GM19467 (cell line): Measurements from ENCODE around the gene CFAP47.
"Not testable (repeated sequence)": the region's sequence is repeated elsewhere in the genome, so short reads cannot be mapped to it uniquely, and the experiment has no call there.

Experiments
- ATAC-seq: cut with Tn5 transposase; IDR thresholded peaks from one replicate; pipeline ENCODE4 v1.9.1; 2021; ENCODE audit warnings: mild to moderate bottlenecking, moderate library complexity; ENCODE audit not compliant: unreplicated experiment

The CFAP47 gene

DNA sequence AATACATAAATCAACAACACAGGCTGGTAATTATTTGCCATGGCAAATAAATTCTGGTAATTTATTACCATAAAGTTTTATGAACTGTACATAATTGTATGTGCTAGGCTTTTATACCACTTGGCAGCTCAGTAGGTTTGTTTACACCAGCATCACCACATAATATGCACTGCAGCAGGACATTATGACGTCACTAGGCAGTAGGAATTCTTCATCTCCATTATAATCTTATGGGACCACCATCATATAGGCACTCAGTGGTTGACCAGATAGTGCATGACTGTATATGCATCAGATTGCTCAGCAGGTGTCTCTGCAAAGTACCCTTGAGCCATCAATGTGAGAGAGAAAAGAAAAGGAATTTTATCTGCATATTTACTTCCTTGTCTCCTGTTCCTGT is 295.4 kb downstream of the CFAP47 start:
- ATAC-seq = no peak

- no peak for ATAC-seq
Measured at GRCh38 chrX:36218801-36219200, 299.3 kb downstream of the CFAP47 start.

DNA sequence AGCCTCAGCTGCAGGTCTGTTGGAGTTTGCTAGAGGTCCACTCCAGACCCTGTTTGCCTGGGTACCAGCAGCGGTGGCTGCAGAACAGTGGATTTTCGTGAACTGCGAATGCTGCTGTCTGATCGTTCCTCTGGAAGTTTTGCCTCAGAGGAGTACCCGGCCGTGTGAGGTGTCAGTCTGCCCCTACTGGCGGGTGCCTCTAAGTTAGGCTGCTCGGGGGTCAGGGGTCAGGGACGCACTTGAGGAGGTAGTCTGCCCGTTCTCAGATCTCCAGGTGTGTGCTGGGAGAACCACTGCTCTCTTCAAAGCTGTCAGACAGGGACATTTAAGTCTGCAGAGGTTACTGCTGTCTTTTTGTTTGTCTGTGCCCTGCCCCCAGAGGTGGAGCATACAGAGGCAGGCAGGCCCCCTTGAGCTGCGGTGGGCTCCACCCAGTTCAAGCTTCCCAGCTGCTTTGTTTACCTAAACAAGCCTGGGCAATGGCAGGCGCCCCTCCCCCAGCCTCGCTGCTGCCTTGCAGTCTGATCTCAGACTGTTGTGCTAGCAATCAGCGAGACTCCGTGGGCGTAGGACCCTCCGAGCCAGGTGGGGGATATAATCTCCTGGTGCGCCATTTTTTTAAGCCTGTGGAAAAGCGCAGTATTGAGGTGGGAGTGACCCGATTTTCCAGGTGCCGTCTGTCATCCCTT is 315.4 kb downstream of the CFAP47 start:
- not testable (repeated sequence) for ATAC-seq

GRCh38 chrX:36241397-36241796 is 321.9 kb downstream of the CFAP47 start:
- no peak for ATAC-seq

DNA sequence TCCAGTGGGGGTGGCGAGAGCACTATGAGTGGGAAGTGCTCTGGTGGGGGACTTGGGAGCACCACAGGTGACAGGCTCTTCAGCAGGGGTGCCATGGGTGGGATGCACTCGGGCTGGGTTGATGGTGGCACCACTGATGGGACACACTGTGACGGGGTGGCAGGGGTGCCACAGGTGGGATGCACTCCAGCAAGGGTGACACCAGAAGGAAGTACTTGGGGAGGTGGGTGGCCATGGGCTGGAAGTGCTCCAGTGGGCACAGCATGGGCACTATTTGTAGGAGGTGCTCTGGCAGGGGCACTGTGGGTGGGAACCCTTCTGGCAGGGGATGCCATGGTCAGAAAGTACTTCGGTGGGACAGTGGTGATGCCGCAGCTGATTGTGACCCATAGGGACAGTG is 346.6 kb downstream of the CFAP47 start:
- no peak for ATAC-seq

GRCh38 chrX:36310136-36310535 is 390.6 kb downstream of the CFAP47 start:
- no peak for ATAC-seq

GRCh38 chrX:36314303-36314702 is 394.8 kb downstream of the CFAP47 start:
- ATAC-seq = no peak

GRCh38 chrX:36334572-36334971 is 415.0 kb downstream of the CFAP47 start:
- ATAC-seq = no peak

DNA sequence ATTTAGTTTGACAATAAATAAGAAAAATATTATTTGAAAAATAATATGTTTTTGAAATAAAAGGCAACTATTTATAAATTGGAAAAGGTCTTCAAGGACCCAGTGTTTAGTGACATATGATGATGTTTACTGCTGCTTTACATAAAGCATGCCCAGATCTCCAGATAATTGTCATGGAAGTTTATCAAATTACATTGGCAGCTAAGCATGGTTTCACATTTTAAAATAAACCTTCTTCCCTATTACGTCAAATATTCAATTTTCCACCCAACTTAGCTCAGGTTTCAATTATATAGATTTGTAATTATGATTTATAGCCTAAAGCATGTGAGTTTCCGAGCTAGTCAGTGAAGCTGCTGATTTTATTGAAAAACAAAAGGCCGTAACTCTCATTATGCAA is 417.2 kb downstream of the CFAP47 start:
- ATAC-seq = no peak

- ATAC-seq = no peak
Measured at GRCh38 chrX:36344301-36344700, 424.8 kb downstream of the CFAP47 start.

- no peak for ATAC-seq
Measured at GRCh38 chrX:36348509-36348908, 429.0 kb downstream of the CFAP47 start.

DNA sequence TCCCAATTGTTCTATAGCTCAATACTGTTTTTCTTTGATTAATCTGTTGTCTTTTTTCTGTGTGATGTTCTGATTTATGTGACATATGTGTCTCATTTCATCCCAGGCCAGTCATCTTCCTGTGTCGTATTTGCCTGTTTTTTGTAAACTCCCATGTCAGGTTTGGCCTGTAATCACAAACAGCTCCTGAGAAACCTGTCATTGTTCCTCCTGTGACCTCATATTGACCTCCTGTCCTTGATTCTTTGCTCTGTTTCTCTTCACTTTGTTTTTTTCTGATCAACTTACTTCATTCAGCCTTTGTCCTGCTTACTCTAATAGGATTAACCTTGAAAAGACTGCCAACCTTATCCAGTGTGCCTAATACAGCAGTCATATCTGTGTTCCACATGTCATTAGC is 438.3 kb downstream of the CFAP47 start:
- no peak for ATAC-seq

GRCh38 chrX:36364262-36364661 is 444.7 kb downstream of the CFAP47 start:
- no peak for ATAC-seq

- ATAC-seq = no peak
Measured at GRCh38 chrX:36383495-36383894, 464.0 kb downstream of the CFAP47 start.

DNA sequence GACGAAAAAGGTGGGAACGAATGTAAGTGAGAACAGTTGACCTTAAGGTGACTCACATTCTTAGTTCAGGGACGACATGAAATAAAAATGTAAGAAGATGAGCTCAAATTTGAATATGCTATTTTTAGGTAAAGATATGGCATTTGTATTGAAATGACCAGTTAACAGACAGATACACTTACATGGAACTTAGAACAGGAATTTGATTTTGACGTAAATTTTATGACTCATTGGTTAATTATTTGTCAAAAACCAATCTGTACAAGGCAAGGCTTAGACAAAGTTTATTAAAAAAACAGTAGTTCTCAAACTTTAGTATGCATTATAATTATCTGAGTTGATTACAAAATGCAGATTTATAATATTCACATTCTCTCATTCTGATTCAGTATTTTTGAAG is 469.4 kb downstream of the CFAP47 start:
- ATAC-seq = no peak

GRCh38 chrX:36401774-36402173 is 482.2 kb downstream of the CFAP47 start:
- ATAC-seq = no peak

- ATAC-seq = no peak
Measured at GRCh38 chrX:36407836-36408235, 488.3 kb downstream of the CFAP47 start.

DNA sequence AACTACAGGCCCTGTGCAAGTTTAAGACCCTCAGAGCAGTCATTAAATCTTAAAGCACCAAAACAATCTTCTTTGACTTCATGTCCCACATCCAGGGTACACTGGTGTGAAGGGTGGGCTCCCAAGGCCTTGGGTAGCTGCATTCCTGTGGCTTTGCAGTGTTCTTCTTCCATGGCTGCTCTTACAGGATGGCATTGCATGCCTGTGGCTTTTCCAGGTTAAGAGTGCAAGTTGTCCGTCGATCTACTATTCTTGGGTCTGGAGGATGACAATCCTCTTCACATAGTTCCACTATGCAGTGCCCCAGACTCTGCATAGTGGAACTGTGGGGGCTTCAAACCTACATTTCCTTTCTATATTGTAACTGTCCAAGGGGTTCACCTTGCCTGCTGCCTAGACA is 494.5 kb downstream of the CFAP47 start:
- ATAC-seq = no peak

GRCh38 chrX:36422368-36422767 is 502.8 kb downstream of the CFAP47 start:
- ATAC-seq = no peak

DNA sequence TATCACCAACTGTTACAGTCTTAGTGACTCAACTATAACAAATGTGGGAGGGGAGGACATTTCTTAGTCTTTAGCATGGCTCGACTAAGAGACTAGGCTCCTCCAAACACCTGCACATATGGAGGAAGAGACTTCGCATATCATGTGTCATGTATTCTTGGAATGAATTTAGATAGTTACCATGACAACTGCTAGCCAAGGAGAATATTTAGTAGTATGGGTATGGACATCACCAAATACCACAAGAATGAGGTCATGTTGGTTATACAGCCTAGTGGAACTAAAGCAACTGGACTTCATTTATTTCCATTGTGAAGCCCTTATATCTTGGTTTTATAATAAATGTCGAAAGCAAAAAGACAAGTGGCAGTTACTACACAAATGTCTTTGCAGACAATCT is 512.3 kb downstream of the CFAP47 start:
- ATAC-seq = no peak

- no peak for ATAC-seq
Measured at GRCh38 chrX:36434522-36434921, 515.0 kb downstream of the CFAP47 start.
